BLaER1 (cell line): ENCODE measurements around the gene ATXN7L1.
"Not testable (repeated sequence)": the region's sequence is repeated elsewhere in the genome, so short reads cannot be mapped to it uniquely, and the experiment has no call there.

Experiments
- H3K27ac ChIP-seq: shearing (Covaris generic); formaldehyde crosslinking; 2 replicates; pipeline ENCODE4 v1.8.1; 2022
- H3K27me3 ChIP-seq: shearing (Covaris generic); formaldehyde crosslinking; 2 replicates; pipeline ENCODE4 v1.8.1; 2022
- H3K36me3 ChIP-seq: shearing (Covaris generic); formaldehyde crosslinking; 2 replicates; pipeline ENCODE4 v1.8.1; 2022
- H3K4me1 ChIP-seq: shearing (Covaris generic); formaldehyde crosslinking; 2 replicates; pipeline ENCODE4 v1.8.1; 2022
- H3K4me2 ChIP-seq: shearing (Covaris generic); formaldehyde crosslinking; 2 replicates; pipeline ENCODE4 v1.8.1; 2022
- H3K4me3 ChIP-seq: shearing (Covaris generic); formaldehyde crosslinking; 2 replicates; pipeline ENCODE4 v1.8.1; 2022
- H3K9ac ChIP-seq: shearing (Covaris generic); formaldehyde crosslinking; 2 replicates; pipeline ENCODE4 v1.8.1; 2022
- H3K9me3 ChIP-seq: shearing (Covaris generic); formaldehyde crosslinking; 2 replicates; pipeline ENCODE4 v1.8.1; 2022
- H4K20me1 ChIP-seq: shearing (Covaris generic); formaldehyde crosslinking; 2 replicates; pipeline ENCODE4 v1.8.1; 2022
- Cebpa-rat ChIP-seq: shearing (Covaris generic); IDR thresholded peaks from 2 replicates; pipeline ENCODE4 v1.8.1; 2022

Gene ATXN7L1

GRCh38 chr7:105698531-105698930, 177.9 kb downstream of the ATXN7L1 start:
- Histone ChIP-seq H3K9me3 (peaks cover 32% of the 10 kb centered on the region), H3K27ac (no peak overlapping the region), H3K4me1 (peaks cover 5% of the 10 kb centered on the region; the same call in 1 of the 2 replicates), H3K4me3 (no peak overlapping the region), H3K36me3 (no peaks in the 10 kb centered on the region), H3K27me3 (no peaks in the 10 kb centered on the region), H3K9ac (no peak overlapping the region), H3K4me2 (no peak overlapping the region), H4K20me1 (no peaks in the 10 kb centered on the region)
- TF ChIP-seq Cebpa-rat: no peak

DNA sequence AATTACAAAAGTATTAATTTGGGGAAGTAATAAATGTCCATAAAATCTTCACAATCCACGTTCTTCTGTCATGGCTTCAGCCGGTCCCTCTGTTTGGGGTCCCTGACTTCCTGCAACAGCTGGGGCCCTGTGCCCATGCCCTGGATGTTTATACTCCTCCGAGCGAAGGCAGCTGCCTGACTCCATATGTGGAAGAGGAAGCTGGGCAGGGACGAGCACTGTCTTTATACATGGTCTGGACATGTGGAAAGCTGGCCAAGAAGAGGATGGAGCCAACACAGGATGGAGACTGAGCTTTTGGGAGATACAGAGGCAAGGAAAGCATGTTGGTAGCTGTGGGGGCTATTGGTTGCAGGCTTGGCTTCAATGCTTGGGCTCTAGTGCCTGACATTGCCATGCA, 178.6 kb downstream of the ATXN7L1 start:
- no peak overlapping the region for H3K27ac ChIP-seq
- no peaks in the 10 kb centered on the region for H3K36me3 ChIP-seq
- H3K4me1 ChIP-seq: peaks cover 12% of the 10 kb centered on the region; the same call in 1 of the 2 replicates
- H3K9ac ChIP-seq: no peak overlapping the region
- H3K4me2 ChIP-seq: no peak overlapping the region
- peaks cover 33% of the 10 kb centered on the region for H3K9me3 ChIP-seq
- no peak overlapping the region for H3K4me3 ChIP-seq
- no peak for TF ChIP-seq Cebpa-rat
- no peaks in the 10 kb centered on the region for H3K27me3 ChIP-seq
- H4K20me1 ChIP-seq: no peaks in the 10 kb centered on the region

- not testable (repeated sequence) for H3K4me3 ChIP-seq, H3K4me2 ChIP-seq, H4K20me1 ChIP-seq, H3K27ac ChIP-seq, H3K36me3 ChIP-seq, H3K9ac ChIP-seq, H3K27me3 ChIP-seq
- Histone ChIP-seq H3K9me3 (peaks cover 35% of the 10 kb centered on the region), H3K4me1 (peaks cover 18% of the 10 kb centered on the region; the same call in 1 of the 2 replicates)
Measured at GRCh38 chr7:105697169-105697568, 179.2 kb downstream of the ATXN7L1 start.

DNA sequence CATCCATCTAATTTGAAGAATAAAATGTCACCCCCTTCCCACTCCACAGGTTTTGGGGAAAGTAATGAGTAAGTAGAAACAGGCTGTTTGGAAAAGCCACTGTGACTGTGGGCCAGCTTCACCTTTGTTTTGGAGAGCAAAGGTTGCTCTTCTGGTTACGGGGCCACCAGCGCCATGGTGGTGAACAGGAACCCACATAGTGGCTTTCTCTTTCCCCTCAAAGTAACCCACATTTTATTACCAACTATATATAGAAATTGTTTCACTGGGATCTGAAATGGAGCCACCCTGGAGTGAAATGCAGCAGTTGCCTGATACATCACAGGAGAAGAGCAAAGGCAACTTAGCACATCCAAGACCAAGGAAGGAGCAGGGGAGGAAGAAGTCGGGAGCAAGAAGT, 182.8 kb downstream of the ATXN7L1 start:
- Histone ChIP-seq H3K9ac (no peak overlapping the region), H3K4me3 (no peak overlapping the region), H3K27me3 (no peaks in the 10 kb centered on the region), H4K20me1 (no peaks in the 10 kb centered on the region), H3K4me1 (peaks cover 37% of the 10 kb centered on the region), H3K27ac (no peak overlapping the region), H3K9me3 (peaks cover 35% of the 10 kb centered on the region), H3K36me3 (no peaks in the 10 kb centered on the region), H3K4me2 (peak overlapping the region; percentile 13; the same call in 1 of the 2 replicates)
- no peak for TF ChIP-seq Cebpa-rat

DNA sequence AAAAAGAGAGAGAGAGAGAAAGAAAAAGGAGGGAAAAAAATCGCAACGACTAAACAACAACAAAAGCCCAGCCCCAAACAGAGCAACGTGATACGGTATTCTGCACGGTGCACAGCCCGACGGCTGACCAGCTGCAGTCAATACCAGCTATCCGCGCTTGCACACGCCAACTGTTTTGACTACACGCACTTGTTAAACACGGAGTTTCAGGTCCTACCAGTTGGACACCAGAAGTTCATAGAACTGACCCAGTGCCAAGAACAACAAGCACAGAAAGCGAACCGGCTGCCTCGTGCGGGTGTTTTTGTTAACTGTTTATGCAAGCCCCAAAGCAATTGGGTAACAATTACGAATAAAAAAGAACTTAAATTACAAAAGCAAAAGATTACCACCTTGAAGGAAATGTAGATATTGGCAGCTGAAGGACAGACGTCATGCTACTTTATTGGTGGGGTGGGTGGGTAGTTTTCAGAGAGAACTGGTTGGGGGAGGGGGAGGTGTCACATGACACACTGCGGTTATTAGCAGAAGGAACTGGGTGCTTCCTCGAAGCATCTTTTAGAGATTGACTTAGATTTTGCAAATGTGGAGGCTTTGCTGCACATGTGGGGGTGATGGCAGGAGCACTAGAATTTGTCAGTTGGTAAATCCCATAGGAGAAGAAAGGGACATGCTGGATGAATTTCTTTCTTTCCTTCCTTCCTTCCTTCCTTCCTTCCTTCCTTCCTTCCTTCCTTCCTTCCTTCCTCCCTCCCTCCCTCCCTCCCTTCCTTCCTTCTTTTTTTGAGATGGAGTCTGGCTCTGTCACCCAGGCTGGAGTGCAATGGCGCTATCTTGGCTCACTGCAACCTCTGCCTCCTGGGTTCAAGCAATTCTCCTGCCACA, 184.5 kb downstream of the ATXN7L1 start:
- H3K9ac ChIP-seq: peak overlapping the region; percentile 74
- H3K27ac ChIP-seq: peak overlapping the region; percentile 67
- peaks cover 20% of the 10 kb centered on the region for H3K9me3 ChIP-seq
- H3K36me3 ChIP-seq: no peaks in the 10 kb centered on the region
- no peak for TF ChIP-seq Cebpa-rat
- H3K4me2 ChIP-seq: peak overlapping the region; percentile 86
- no peaks in the 10 kb centered on the region for H3K27me3 ChIP-seq
- peak overlapping the region; percentile 64 for H3K4me3 ChIP-seq
- peaks cover 37% of the 10 kb centered on the region for H3K4me1 ChIP-seq
- no peaks in the 10 kb centered on the region for H4K20me1 ChIP-seq

DNA sequence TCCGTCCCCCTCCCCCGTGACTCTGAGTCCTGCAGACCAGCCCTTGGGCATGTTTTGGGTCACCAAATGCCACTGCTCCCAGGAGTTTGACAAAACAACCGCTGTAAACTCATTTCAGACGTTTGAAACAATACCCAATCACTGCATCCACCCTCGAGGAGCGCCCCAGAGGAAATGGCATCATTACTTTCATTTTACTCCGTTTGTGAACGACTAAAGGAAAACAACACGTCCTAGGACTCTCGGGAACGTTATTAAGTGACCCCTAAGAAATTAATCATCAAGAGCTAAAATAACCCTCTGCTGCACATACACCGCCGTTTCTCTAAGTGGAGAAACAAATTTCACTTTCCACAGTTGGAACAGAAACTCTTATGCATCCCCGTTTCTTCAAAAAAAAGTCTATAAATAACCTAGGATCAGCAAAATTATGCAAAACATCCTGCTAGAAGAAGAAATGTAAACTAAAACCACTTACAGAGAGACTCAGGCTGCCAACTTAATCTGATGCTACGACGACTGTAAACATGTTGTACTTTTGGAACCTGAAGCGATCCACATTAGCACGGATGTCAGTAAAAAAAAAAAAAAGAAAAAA, 185.2 kb downstream of the ATXN7L1 start:
- Histone ChIP-seq H3K9ac (peak overlapping the region; percentile 74), H3K9me3 (peaks cover 13% of the 10 kb centered on the region), H4K20me1 (no peaks in the 10 kb centered on the region), H3K4me1 (peaks cover 37% of the 10 kb centered on the region), H3K4me2 (peak overlapping the region; percentile 86), H3K4me3 (peak overlapping the region; percentile 64), H3K36me3 (no peaks in the 10 kb centered on the region), H3K27me3 (no peaks in the 10 kb centered on the region), H3K27ac (peak overlapping the region; percentile 67)
- TF ChIP-seq Cebpa-rat: no peak

- Histone ChIP-seq H3K4me3 (peak overlapping the region; percentile 64), H3K27me3 (no peaks in the 10 kb centered on the region), H3K4me1 (peaks cover 37% of the 10 kb centered on the region), H3K9me3 (peaks cover 6% of the 10 kb centered on the region), H3K9ac (peak overlapping the region; percentile 74; the same call in 1 of the 2 replicates), H3K36me3 (no peaks in the 10 kb centered on the region), H3K4me2 (peak overlapping the region; percentile 86), H4K20me1 (no peaks in the 10 kb centered on the region), H3K27ac (peak overlapping the region; percentile 67)
- no peak for TF ChIP-seq Cebpa-rat
Measured at GRCh38 chr7:105690325-105690945, 186.0 kb downstream of the ATXN7L1 start.

DNA sequence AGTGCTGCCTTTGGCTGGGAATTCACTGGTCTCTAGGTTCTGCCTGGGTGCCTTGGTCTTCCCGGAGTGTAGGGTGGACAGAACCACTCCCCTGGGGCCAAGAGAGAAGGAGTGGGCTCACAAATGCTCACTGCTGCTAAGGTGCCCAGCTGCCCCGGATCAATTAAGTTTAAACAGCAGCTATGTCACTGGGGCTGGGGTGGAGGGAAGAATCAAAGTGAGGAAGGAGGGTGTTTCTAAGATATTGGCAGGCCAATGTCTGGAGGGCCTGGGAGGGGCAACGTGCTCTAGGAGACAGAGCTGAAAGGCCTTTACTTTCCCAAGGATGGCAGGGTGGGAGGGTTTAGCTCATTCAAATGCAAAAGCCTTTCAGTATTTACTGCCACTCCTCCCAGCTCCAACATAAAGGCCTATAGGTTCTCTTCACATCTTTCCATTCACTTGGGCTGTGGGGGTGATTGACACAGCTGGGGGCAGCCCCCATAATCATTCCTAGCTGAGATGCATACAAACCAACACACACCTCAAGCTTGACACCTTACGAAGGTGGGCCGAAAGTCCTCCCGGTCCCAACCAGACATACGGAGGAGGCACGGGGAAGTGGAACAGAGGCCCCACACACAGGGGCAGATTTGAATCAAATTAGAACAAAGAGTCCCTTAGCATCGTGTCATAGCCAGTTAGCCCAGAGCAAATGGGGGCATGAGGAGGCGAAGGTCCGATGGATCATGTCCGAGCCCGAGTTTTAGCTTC, 187.2 kb downstream of the ATXN7L1 start:
- Histone ChIP-seq H3K4me1 (peaks cover 37% of the 10 kb centered on the region), H3K4me2 (no peak overlapping the region), H3K27me3 (no peaks in the 10 kb centered on the region), H3K9ac (no peak overlapping the region), H3K4me3 (no peak overlapping the region), H3K9me3 (peaks cover 3% of the 10 kb centered on the region; the same call in 1 of the 2 replicates), H3K27ac (no peak overlapping the region), H4K20me1 (no peaks in the 10 kb centered on the region), H3K36me3 (no peaks in the 10 kb centered on the region)
- TF ChIP-seq Cebpa-rat: no peak

DNA sequence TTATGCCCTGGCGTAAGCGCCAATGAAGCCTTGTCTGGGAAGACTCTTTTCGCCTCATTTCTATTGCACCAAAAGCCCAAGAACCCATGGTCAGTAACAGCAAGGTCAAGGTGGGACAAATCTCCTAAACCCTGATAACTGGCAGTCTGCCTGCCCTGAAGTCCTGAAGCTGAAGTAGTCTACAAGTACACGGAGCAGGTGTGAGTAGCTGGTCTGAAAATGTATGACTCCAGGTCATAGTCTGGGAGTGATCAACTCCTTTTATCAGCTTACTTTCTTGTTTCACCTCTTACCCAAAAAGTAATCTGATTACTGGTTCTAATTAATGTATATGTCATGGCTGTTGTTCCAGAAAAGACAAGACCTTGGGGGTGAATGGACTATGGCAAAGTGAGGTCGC, 187.8 kb downstream of the ATXN7L1 start:
- Histone ChIP-seq H3K27me3 (no peaks in the 10 kb centered on the region), H3K4me2 (no peak overlapping the region), H4K20me1 (no peaks in the 10 kb centered on the region), H3K9ac (no peak overlapping the region), H3K4me1 (peaks cover 32% of the 10 kb centered on the region), H3K27ac (no peak overlapping the region), H3K4me3 (no peak overlapping the region), H3K9me3 (peaks cover 3% of the 10 kb centered on the region; the same call in 1 of the 2 replicates), H3K36me3 (no peaks in the 10 kb centered on the region)
- no peak for TF ChIP-seq Cebpa-rat
